ENCODE measurements around the gene ZC3HAV1L. TPM values are rescaled to one million over a fixed set of nuclear protein-coding genes. Genes with fewer than 3 reads are reported as not detected.
"Not testable (repeated sequence)": the region's sequence is repeated elsewhere in the genome, so short reads cannot be mapped to it uniquely, and the experiment has no call there.

ZC3HAV1L gene
- total and polyA plus RNA-seq, 2 experiments from 2014 or later: 9.8 to 10.9 TPM

DNA sequence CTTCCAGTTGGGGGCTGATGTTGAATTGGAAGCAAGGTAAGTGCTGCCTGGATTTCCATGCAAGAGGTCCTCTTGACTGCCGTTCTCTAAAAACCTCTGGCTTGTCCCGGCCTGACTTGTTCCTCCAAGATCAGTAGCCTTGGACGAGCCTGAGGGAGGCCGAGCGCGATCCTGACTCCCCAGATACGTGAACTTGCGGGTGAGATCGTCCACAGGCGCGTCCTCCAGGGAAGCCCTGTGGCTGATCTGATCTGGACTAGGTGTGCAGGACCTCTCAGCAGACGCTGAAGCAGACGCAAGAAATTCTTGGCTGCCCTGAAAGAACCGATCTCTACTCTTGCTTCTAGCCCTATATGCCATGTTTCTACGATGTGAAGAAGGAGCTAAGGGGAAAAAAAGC lies 44.0 kb upstream of the ZC3HAV1L start:
- Histone ChIP-seq H3K79me2 (ENCODE audit: insufficient read depth) (no peaks in the 10 kb centered on the region), H3K4me3 (no peak overlapping the region), H3K9me3 (ENCODE audit: low read depth) (no peaks in the 10 kb centered on the region), H3K9ac (no peak overlapping the region), H3K27ac (no peak overlapping the region), H4K20me1 (ENCODE audit: insufficient read depth) (no peaks in the 10 kb centered on the region), H3K36me3 (ENCODE audit: low read depth) (peaks cover 38% of the 10 kb centered on the region), H3K4me1 (ENCODE audit: insufficient read depth) (peaks cover 5% of the 10 kb centered on the region), H3F3A (ENCODE audit: insufficient read depth) (no peaks in the 10 kb centered on the region; the same call in 1 of the 2 replicates), H2AFZ (no peak overlapping the region), H3K27me3 (replicated peaks; ENCODE audit: insufficient read depth) (no peaks in the 10 kb centered on the region), H3K4me2 (ENCODE audit: unreplicated experiment) (no peak overlapping the region), H3K9me2 (ENCODE audit: insufficient read depth) (no peaks in the 10 kb centered on the region)
- in situ Hi-C loops (cut with MboI): loop anchor here (25.0 kb wide), 1 partner anchor 193 kb away; no protein-coding TSS in a partner anchor
- WGBS, 2 experiments (ENCODE audit: low coverage in 1 of 2, low lambda C conversion rate in 2 of 2, missing lambda C conversion rate in 2 of 2): 92% methylated on average over 15 of the region's 15 CpGs
- TF ChIP-seq EZH2 (IDR thresholded peaks at IDR 0.05; ENCODE audit: insufficient read depth, poor library complexity, severe bottlenecking) (no peak), EZH2phosphoT487 (IDR thresholded peaks at IDR 0.05; ENCODE audit: insufficient read depth, low read depth) (no peak)
- no peak for DNase-seq

DNA sequence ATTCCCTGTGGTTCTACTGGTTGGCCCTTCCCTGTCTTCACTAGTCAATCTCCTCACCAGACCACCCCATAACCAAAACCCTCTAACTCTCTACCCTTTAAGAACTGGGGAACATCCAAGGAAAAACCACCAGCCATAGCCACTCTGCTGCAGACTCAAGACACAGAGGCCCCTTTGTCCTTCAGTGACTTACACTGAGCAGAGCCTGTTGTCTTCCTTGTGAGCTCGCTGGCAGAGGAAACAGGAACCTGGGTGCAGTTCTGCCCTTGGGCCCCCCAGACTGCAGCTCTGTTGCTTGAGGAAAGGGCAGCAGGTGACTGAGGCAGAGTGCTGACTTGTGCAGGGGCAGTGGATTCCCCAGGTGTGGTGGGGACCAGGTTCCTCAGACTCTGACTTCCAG lies 43.1 kb upstream of the ZC3HAV1L start:
- H3K9ac ChIP-seq: no peak overlapping the region
- H3K27ac ChIP-seq: no peak overlapping the region
- no peak for DNase-seq
- H3K9me2 ChIP-seq (ENCODE audit: insufficient read depth): no peaks in the 10 kb centered on the region
- H3K4me1 ChIP-seq (ENCODE audit: insufficient read depth): peaks cover 6% of the 10 kb centered on the region
- no peaks in the 10 kb centered on the region for H3K27me3 ChIP-seq (replicated peaks; ENCODE audit: insufficient read depth)
- H4K20me1 ChIP-seq (ENCODE audit: insufficient read depth): no peaks in the 10 kb centered on the region
- H3F3A ChIP-seq (ENCODE audit: insufficient read depth): no peaks in the 10 kb centered on the region; the same call in 1 of the 2 replicates
- no peak overlapping the region for H3K4me3 ChIP-seq
- in situ Hi-C loops (cut with MboI): loop anchor here (25.0 kb wide), 1 partner anchor 192 kb away; no protein-coding TSS in a partner anchor
- H3K36me3 ChIP-seq (ENCODE audit: low read depth): peaks cover 38% of the 10 kb centered on the region
- H3K79me2 ChIP-seq (ENCODE audit: insufficient read depth): no peaks in the 10 kb centered on the region
- H3K4me2 ChIP-seq (ENCODE audit: unreplicated experiment): no peak overlapping the region
- whole genome bisulfite sequencing, 2 experiments (ENCODE audit: low coverage in 1 of 2, low lambda C conversion rate in 2 of 2, missing lambda C conversion rate in 2 of 2): 83 to 100% methylated on average over 1 of the region's 1 CpG
- TF ChIP-seq EZH2 (IDR thresholded peaks at IDR 0.05; ENCODE audit: insufficient read depth, poor library complexity, severe bottlenecking) (no peak), EZH2phosphoT487 (IDR thresholded peaks at IDR 0.05; ENCODE audit: insufficient read depth, low read depth) (no peak)
- no peak overlapping the region for H2AFZ ChIP-seq
- no peaks in the 10 kb centered on the region for H3K9me3 ChIP-seq (ENCODE audit: low read depth)

DNA sequence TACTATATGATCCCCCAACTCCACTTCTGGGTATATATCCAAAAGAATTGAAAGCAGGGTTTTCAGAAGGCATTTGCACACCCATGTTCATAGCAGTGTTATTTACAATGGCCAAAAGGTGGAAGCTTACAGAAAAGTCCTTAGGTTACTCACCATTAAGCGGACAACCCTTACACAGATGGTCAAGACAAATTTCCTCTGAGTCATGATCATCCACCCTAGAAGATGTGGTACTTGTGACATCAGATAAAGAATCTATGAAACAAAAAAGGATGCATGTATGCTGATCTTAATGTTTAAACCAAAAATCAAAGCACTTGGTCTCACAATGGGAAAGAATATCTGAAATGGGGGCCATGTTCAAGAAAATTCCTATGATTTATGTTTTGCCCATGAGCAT lies 42.6 kb upstream of the ZC3HAV1L start:
- H3K9ac ChIP-seq: no peak overlapping the region
- no peak overlapping the region for H2AFZ ChIP-seq
- no peak overlapping the region for H3K4me3 ChIP-seq
- peaks cover 38% of the 10 kb centered on the region for H3K36me3 ChIP-seq (ENCODE audit: low read depth)
- no peaks in the 10 kb centered on the region for H3K9me3 ChIP-seq (ENCODE audit: low read depth)
- H3K27me3 ChIP-seq (replicated peaks; ENCODE audit: insufficient read depth): no peaks in the 10 kb centered on the region
- no peaks in the 10 kb centered on the region for H3K9me2 ChIP-seq (ENCODE audit: insufficient read depth)
- no peaks in the 10 kb centered on the region; the same call in 1 of the 2 replicates for H3F3A ChIP-seq (ENCODE audit: insufficient read depth)
- peak; percentile 62 for DNase-seq
- no peak overlapping the region for H3K27ac ChIP-seq
- in situ Hi-C loops (cut with MboI): loop anchor here (25.0 kb wide), 1 partner anchor 191 kb away; no protein-coding TSS in a partner anchor
- TF ChIP-seq EZH2phosphoT487 (IDR thresholded peaks at IDR 0.05; ENCODE audit: insufficient read depth, low read depth): no peak
- TF ChIP-seq EZH2 (IDR thresholded peaks at IDR 0.05; ENCODE audit: insufficient read depth, poor library complexity, severe bottlenecking): no peak
- peaks cover 6% of the 10 kb centered on the region for H3K4me1 ChIP-seq (ENCODE audit: insufficient read depth)
- WGBS, 2 experiments (ENCODE audit: low coverage in 1 of 2, low lambda C conversion rate in 2 of 2, missing lambda C conversion rate in 2 of 2): 71 to 86% methylated on average over 1 of the region's 1 CpG
- no peaks in the 10 kb centered on the region for H3K79me2 ChIP-seq (ENCODE audit: insufficient read depth)
- H4K20me1 ChIP-seq (ENCODE audit: insufficient read depth): no peaks in the 10 kb centered on the region
- H3K4me2 ChIP-seq (ENCODE audit: unreplicated experiment): no peak overlapping the region

DNA sequence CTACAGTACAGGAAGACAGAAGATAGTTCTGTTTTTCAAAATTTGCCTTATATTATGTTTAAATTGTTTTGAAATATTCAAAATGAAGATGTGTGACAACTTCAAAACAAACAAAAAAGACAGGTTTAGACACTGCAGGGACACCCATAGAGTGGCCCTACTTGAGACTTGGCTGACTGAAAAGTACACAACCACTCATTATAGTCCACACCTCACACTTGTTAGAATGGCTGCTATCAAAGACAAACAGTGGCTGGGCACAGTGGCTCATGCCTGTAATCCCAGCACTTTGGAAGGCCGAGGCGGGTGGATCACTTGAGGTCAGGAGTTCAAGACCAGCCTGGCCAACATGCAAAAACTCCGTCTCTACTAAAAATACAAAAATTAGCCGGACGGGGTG lies 41.9 kb upstream of the ZC3HAV1L start:
- H3K4me2 ChIP-seq (ENCODE audit: unreplicated experiment); H3K9me2 ChIP-seq (ENCODE audit: insufficient read depth); H4K20me1 ChIP-seq (ENCODE audit: insufficient read depth); H2AFZ ChIP-seq; H3F3A ChIP-seq (ENCODE audit: insufficient read depth); H3K79me2 ChIP-seq (ENCODE audit: insufficient read depth); H3K27me3 ChIP-seq (replicated peaks; ENCODE audit: insufficient read depth); H3K4me3 ChIP-seq; DNase-seq; H3K4me1 ChIP-seq (ENCODE audit: insufficient read depth); H3K9me3 ChIP-seq (ENCODE audit: low read depth); H3K27ac ChIP-seq; H3K9ac ChIP-seq: not testable (repeated sequence)
- WGBS, 2 experiments (ENCODE audit: low coverage in 1 of 2, low lambda C conversion rate in 2 of 2, missing lambda C conversion rate in 2 of 2): 78 to 81% methylated on average over 5 of the region's 5 CpGs
- in situ Hi-C loops (cut with MboI): loop anchor here (25.0 kb wide), 1 partner anchor 190 kb away; no protein-coding TSS in a partner anchor
- peaks cover 35% of the 10 kb centered on the region for H3K36me3 ChIP-seq (ENCODE audit: low read depth)
